Muscle of back (tissue), 11 donors: Measurements from ENCODE around the gene BCO2. TPM values are rescaled to one million over a fixed set of nuclear protein-coding genes. Genes with fewer than 3 reads are reported as not detected.

Experiments
- DNase-seq, 3 donors: peaks; one replicate each; pipeline versions ENCODE4 v3.0.0 to v3.0.0-alpha.2; 2013
- polyA plus RNA-seq, 10 donors: library from polyadenylated mRNA; unstranded; fragments of 120-200 nt; gene quantifications; one replicate each; pipeline ENCODE4 v1.2.1, GENCODE V29; 2013; ENCODE audit not compliant: insufficient read length in 10 of 10

Gene BCO2
- polyA plus RNA-seq, 10 donors = 4.0 to 12.2 (median 6.0) TPM

DNA sequence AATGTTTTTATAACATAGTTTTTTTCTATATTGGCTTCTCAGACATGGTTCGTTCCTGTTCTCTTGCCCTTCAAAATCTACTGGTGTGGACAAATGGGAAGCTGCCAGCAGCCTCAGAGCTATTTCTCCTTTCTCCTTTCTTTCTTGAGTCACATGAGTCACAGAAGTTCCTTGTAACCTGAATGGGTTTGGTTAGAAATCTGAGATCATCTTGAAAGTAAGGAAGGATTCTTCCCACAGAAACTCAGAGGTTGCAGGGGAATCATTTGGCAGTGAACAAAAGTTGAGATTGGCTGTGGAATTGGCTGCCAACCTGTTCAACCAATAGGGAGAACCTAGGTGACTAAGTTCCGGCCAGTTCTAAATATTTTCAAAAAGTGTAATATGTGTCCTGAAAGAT lies 72.9 kb downstream of the BCO2 start:
- DNase-seq = no peak

DNA sequence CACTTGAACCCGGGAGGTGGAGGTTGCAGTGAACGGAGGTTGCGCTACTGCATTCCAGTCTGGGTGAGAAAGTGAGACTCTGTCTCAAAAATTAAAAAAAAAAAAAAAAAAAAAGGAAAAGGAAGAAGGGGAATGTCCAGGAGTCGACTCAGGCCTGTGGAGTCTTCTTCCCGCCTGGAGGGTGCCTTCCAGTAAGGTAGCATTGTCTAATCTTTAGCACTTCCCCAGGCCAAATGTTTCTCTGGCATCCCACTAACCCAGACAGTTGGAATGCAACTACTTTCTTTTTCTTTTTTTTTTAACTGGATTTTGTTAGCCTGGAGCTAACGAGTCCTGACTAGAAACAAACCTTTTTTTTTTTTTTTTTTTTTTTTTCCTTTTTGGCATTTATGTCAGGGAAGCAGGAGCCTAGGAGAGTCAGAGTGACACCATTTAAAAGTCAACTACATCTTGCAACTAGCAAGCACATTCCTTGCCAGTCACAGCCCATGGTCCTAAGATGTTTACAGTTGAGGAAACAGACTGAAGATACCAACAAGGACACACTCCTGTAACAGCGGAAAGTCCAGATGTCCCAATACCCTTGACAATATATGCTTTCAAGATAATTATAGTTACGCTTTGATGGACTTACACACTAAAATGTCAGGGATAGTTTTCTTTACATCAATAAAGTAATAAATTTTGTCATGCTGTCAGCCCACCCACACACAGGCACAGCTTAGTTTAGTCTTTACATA lies 74.7 kb downstream of the BCO2 start:
- no peak for DNase-seq

DNA sequence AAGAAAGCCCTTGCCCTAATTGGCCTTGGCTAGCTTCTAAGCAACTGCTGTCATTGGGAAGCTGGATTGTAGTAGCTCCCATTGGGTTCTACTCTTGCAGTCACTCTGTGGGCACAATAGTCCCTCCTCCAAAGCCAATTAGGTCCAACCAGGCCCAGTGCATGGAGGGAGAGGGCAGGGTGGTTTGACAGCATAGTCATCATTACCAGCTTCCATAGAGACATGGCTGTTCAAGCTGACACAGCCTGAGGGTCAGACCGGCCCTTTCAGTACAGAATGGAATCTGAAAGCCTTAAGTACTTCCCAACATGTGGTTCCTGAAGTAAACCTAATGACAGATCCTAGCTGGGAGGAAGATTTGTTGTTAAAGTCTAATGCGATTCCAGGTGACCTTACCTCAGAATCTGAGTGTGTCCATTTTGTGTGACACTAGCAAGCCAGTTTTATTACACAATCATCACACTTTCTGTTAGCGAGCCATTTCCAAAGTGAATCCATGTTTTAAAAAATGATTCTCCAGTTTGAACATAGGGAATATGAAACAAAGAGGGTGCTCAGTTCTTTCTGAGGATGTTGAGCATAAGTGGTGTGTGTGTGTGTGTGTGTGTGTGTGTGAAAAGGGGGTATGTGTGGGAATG lies 78.4 kb downstream of the BCO2 start:
- no peak for DNase-seq

DNA sequence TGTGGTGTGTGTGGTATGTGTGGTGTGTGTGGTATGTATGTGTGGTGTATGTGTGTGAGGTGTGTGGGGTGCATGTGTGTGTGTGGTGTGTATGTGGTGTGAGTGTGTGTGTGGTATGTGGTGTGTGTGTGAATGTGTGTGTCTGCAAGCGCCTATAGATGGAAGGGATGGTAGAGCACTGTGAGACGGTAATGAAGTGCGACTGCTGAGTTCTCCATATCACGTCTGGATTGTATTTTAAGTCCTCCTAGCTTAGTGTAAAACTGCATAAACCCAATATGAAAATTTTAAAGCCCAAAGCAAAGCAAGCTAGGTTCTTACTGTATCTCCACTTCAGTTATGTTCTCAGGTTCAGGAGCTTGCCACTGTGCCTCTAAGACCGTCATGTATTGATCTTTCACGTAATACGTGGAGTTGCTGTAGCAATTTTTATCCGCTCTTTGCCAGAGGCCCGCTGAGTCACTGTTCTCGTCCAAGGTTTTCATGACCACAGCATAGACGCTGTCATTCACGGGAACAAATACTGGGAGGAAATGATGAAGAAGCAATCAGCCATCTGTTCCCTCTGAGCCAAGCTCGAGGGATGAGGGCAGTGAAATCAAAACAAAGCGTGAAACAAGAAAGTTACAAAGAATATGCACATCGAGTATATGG lies 79.9 kb downstream of the BCO2 start:
- DNase-seq = peak; percentile 7 to 33 (median 12)

DNA sequence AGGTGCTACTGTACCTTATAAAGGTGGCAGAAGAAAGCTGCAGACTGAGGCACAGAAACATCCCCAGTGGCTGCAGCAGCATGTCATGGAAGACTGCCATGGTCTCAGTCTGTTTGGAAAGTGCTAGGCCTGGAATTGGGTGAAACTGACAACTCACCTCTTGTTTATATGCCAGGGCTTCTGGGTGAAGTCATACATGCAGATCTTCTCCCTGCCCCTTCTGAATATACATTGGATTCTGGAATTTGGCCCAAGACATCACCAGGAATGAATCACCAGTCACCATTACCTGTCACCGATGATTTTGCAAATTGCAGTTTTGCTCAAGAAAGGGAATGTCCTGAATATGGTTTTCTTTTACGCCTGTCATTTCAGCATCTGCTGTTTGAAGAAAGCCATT lies 85.2 kb downstream of the BCO2 start, which contains the start of gene PLET1:
PLET1 (minus strand) TSS at position 371 of the 400 bp plus-strand sequence; CDS start at position 100, 271 bp downstream.
- DNase-seq = no peak

DNA sequence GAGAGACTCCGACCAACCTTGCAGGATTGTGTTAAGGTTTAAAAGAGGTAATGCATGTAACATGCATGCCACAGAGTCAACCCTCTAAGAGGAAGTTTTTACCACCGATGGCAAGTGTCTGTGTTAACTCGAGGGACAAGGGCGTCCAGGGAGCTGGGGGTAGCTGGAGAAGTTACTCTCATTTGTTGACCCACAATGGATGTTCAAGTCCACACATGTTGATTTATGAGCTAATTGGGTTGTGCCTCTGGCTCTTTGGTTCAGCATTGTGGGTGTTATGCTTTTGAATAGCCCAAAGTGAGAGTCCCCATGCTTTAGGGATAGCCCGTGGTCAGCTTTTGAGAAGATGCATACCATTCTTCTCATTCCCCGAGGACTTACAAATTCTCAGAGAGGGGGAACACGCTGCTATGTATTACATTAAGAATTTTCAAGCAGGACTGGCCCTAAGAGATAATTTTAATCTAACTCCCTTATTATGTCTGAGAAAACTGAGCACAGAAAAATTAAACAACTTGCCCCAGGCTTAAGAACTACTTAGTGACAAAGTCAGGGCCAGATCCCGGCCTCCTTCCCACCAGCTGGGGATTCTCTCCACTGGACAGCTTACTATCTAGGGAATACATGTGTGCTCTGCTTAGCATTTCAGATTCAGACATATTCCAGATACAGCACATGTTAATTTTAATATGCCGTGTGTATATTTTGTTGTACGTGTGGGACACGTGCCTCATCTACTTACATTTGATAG lies 90.5 kb downstream of the BCO2 start:
- DNase-seq = no peak

DNA sequence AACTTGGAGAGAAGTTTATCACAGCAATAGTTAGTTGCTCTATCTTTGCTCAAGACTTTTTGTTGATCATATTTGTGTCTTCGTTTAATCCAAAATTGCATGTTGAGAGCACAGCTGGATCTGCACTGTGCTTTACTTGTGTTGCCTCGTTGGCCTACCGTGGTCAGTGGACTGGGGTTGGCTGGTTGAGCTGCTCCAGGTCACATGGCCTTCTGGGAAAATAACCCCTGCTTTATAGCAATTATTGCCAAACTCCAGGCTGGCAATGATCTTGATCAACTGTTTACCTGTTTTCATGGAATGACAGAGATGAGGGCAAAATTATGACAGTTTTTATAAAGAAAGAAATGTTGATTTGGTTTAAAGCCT lies 91.1 kb downstream of the BCO2 start:
- no peak for DNase-seq

DNA sequence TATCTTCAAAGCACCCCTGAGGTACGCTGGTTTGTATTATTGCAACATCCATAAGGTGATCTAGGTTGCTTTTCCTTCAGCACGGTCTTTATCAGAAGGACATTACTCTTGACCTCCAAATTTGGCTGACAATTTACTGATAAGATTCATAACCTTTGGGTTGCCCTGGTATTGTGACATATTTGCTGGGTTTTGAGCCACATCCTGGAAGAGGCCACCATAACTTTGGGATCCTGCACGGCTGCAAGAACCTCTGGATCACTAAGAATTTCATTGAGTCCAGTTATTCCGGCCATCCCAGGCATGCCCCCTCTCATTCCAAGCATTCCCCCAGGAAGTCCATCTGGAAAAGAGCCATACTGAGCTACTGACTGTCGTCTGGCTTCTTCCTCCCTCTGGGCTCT lies 91.9 kb downstream of the BCO2 start:
- DNase-seq = no peak

DNA sequence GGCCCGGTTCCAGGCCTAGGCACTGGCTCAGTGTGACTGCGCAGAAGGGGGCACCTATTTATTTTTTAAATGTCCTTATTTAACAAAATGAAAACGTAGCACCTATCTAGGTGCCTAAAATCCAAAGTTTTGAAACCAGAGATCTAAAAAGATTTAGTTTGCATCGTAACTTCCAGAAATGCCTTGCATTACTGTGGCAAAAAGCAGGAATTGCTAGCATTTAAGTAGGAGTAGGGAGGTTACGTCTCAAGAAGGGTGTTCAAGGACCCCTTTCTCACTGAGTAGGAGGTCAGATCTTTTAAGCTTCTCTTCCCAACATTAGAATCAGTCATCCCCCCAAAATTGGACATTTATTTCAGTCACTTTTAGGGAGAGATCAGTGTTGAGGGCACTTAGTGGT lies 93.1 kb downstream of the BCO2 start:
- no peak for DNase-seq

Other genes with a start within 250 kb of the BCO2 start
- 10 to 100 TPM; 16.4 to 24.0 (median 18.7) TPM for gene DIXDC1, start 238.2 kb upstream of the BCO2 start, polyA plus RNA-seq
- gene DLAT, start 150.1 kb upstream of the BCO2 start, polyA plus RNA-seq = 10 to 100 TPM; 34.9 to 48.9 (median 40.8) TPM
- 1 to 10 TPM in 5 of 10 donors, under 1 TPM in 5; 0.65 to 1.6 (median 1.0) TPM for gene PIH1D2, start 101.5 kb upstream of the BCO2 start, polyA plus RNA-seq
- 10 to 100 TPM; 25.7 to 33.1 (median 28.4) TPM for gene NKAPD1, start 101.2 kb upstream of the BCO2 start, polyA plus RNA-seq
- 10 to 100 TPM; 50.0 to 60.7 (median 53.7) TPM for gene TIMM8B, start 88.8 kb upstream of the BCO2 start, polyA plus RNA-seq
- 100 to 1,000 TPM in 6 of 10 donors, 10 to 100 TPM in 4; 88.1 to 119 (median 105) TPM for gene SDHD, start 88.6 kb upstream of the BCO2 start, polyA plus RNA-seq
- gene IL18, start 11.4 kb upstream of the BCO2 start, polyA plus RNA-seq = 1 to 10 TPM in 2 of 10 donors, under 1 TPM in 7, not detected in 1; 0.18 to 1.1 (median 0.69) TPM
- gene TEX12, start 8.1 kb upstream of the BCO2 start, polyA plus RNA-seq = under 1 TPM in 8 of 10 donors, not detected in 2; 0.17 to 0.59 (median 0.29) TPM
- 10 to 100 TPM; 17.3 to 27.8 (median 20.9) TPM for gene PTS, start 50.9 kb downstream of the BCO2 start, polyA plus RNA-seq
- gene PLET1, start 85.3 kb downstream of the BCO2 start, polyA plus RNA-seq = not detected